NOMO-1 (cell line): ENCODE data around the gene VARS1.
A peak's percentile ranks its signal among the peaks of the same experiment; 100 is the strongest.

Source experiments
- DNase-seq, 2 experiments: peaks; one replicate each; lab custom pipeline; 2025; ENCODE audit not compliant: unreplicated experiment in 2 of 2; lab: John Stamatoyannopoulos, UW

Gene VARS1

DNA sequence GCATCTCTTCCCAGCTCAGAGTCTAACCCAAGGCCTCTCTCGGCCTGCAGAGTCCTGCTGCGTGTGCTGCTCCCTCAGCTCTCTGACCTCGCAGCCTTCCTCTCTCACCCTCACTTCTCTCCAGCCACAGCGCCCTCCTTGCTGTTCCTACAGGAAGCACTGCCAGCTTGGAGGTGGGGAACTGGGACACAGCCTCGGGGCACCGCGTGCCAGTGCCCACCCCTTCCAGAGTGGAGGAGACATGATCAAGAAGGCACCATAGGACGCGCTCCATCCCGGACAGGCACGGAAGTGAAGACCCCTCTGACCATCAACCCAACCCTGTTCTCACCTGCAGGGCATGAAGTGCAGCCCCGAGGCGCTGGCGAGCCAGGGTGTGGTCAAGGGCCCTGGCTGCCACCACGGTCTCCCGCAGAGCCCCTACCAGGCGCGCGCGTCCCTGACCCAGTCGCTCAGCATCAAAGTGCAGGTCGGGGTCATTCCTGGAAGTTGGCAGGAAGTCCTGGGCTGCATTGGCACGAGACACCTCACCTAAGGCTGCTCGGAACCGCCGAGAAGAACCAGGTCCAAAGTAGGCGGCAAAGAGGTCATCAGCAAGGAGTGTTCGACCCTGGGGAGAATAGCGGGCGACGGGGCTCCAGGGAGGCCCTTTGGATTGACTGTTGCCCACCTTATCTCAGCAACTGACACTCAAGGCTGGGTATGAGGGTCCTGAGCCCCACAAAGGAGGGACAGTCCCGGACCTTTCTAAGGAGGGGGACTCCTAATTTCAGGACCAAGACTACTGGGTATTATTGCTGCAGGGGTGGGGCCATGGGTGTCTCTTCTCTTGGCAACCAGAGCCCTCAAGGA is 19.7 kb downstream of the VARS1 start:
- DNase-seq, result no peak

DNA sequence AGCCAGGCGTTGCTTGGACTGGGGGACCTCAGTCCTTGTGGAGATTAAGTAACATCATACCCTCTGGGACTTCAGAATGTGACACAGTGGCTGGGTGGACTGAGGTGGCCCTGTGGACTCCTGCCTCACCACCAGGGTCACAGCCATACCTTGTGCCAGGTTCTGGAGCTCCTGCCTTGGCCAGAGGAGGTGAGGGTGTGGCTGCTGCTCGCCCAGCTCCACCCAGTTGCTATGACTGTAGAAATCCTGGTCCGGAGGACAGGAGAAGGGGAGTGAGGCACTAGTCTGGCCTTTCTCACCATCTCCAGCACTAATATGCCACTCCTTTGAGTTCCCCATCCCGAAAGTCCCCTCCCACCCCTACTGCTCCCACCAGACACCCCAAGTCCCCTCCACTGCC is 20.4 kb downstream of the VARS1 start:
- no peak for DNase-seq

DNA sequence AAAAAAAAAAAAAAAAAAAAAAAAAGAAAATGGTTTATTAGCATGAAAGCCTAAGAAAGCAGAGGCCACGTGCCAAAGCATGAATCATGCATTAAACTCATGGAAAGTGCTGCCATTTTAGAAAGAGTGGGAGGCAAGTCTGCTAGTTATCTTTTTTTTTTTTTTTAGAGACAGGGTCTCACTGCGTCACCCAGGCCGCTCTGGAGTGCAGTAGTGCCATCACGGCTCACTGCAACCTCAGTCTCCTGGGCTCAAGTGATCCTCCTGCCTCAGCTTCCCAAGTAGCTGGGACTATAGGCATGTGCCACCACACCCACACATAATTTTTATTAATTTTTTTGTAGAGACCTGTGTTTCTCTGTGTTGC is 23.6 kb downstream of the VARS1 start:
- DNase-seq, result no peak

DNA sequence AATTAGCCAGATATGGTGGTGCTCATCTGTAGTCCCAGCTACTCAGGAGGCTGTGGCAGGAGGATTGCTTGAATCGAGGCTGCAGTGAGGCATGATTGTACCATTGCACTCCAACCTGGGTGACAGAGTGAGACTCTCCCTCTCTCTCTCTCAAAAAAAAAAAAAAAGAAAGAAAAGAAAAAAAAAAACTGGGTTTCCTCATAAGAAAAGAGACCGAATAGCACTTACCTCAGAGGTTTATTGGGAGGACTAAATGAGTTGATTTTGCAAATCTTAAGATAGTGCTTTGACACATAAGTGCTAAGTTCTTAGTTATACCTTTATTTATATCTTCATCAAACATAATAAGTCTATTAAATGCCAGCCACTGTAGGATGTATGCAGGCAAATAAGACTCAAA is 24.7 kb downstream of the VARS1 start:
- DNase-seq, result no peak

DNA sequence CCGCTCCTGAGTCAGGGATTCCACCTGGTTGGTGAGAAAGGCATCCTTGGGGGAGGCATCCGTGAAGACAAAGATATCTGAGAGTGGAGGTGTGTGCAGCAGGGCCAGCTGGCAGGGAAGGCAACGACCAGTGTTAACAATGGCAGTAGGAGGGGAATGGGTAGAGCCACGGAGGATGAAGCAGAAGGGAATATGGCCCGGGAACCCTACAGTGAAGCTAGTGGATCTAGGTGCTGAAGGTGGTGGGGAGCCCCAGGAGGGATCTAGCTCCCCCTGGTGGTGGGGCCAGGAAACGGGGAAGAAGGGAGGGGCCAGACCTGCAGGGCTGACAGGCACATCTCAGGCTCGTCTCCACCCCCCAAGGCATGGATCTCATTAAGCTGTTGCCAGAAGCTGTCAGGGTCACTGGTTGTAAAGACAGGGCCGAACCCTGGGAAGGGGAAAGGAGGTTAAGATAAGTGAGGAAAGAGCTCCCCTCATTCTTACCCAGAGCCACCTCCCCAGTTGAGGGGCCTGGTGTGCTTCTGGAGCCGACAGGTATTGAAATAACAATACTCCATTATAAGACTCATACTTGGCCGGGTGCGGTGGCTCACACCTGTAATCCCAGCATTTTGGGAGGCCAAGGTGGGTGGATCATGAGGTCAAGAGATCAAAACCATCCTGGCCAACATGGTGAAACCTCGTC is 25.7 kb downstream of the VARS1 start:
- peak; percentile 53 to 89 for DNase-seq

DNA sequence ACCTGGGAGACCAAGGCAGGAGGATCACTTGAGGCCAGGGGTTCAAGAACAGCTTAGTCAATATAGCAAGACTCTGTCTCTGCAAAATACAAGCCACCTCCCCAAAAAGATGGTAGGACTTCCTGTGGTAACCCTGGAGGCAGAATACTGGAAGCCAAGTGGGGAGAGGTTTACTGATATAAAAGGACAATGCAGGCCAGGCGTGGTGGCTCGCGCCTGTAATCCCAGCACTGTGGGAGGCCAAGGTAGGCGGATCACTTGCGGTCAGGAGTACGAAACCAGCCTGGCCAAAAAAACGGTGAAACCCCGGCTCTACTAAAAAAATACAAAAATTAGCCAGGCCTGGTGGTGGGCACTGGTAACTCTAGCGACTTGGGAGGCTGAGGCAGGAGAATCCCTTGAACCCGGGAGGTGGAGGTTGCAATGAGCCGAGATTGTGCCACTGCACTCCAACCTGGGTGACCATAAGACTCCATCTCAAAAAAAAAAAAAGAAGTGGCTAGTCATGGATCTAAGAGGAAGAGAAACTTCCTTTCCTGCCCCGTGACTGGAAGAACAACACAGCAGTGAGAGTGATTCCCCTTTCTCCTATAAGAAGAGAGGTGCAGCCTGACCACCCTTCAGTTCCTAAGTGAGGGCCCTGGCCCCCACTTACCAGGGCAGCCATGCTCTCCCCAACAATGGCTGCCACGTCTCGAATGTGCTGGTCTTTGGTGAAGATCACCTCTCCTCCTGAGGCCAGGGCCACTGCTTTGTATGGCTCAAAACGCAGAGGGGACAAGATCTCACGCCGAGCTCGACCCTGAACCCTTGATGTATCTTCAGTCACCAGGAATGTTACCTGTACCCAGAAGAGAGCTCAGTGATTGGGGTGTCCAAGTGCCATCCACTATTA is 26.9 kb downstream of the VARS1 start:
- DNase-seq, result peak in 1 of 2 experiments; percentile 49

DNA sequence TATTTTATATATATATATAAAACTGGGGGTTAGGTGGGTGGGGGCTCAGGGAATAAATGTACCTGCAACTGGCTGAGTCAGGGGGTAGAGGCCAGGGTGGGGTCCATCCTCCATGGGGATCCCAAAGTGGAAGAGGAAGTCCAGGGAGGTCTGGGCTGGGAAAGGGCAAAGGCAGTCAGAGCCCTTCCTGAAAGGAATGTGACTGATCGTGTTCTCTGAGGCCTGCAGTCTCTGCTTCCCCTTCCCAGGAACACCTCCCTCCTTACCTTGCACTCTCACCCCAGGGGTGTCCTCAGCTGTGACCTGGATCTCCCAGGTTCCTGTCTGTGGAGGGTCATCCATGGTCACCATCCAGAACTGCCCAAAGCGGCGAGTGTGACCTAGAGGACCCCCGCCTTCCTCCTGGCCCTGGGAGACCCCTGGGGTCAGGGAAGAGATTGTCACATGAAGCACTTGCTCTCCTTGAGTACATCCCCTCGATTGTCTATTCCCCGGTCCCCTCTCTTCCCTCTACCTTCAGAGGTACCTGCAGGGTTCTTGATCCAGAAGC is 28.4 kb downstream of the VARS1 start:
- DNase-seq, result no peak

DNA sequence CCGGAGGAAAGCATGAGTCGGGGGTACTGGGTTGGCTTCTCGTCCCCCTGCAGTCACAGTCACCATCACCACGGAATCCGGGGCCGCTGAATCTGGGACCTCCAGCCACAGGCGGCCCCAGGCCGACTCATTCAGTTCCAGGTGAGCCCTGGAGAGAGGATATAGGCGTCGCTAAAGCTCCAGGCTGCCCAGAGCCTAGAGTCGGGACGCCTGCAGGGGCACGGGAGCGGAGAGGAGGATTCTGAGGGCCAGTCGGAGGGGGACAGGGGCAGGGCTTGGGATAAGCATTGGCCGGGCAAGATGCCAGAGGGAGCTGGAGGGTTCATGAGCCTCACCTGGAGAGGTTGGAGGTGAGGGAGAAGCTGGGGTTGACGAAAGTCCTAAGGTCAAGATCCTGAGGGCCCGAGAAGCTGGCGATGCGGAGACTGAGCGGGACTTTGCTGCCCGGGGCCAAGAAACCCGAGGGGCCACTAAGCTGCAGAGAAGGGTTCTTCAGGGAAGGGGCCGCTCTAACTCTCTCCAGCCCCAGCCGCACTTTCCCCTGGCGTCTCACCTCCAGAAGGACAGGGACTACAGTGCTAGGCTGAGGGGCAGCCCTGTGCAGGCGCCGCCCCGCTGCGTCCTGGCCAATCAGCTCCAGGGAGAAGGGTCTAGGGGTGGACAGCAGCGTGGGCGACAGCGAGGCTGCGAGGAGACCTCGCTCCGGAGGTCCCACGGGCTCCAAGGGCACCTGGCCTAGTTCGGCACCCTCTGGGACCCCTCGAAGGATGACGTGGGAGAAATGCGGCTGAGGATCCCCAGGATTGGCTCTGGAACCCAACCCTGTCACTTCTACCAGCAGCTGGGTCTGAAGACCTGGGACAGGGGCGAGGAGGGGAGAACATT is 29.4 kb downstream of the VARS1 start:
- DNase-seq, result no peak

DNA sequence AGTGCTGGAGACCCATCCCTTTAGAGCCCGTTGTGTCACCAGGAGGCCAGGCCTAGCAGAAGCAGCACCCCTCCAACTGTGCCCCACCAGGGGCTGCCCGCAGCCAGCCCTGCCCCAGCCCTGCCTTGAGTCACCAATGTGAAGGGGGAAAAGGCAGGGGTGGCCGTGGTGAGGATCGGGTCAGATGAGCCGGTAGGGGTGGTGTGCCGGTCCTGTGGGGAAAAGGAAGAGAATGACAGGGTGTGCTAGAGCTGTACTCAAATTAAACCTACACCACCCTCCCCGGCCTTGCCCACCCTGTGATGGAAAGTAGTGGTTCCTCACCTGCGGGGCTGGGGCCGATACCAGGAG is 30.0 kb downstream of the VARS1 start:
- no peak for DNase-seq

DNA sequence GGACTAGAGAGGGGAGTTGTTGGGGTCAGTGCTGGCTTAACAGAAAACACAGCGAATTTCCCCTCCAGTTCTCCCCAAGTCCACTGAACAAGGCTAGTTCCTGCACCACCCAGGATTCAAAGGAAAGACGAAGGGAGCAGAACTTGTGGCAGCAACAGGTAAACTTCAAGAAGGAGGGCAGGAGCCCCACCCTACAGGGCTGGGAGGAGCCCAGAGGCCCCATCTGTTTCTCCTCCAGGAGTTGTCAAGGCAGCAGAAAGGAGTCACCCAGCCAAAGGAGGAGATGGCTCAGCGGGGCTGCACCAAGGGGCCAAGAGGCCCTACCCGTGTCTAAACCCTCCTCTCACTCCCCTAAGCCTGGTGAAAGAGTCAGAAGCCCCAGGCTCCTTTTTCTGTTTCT is 31.4 kb downstream of the VARS1 start:
- DNase-seq, result no peak

DNA sequence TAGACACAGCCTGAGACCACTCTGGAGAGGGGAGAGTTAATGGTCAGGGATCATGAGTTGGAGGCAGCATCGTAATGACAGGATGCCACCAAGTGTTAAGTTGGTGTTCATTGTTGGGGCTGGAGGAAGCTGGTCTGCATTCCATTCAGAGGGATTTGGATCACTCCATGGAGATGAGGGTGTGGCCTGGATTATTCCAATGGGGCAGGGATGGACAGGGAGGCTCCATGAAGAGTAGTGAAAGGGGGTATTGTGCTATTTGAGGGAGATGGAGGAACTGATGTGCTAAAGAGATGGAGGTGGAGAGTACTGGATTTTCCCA is 32.0 kb downstream of the VARS1 start:
- no peak for DNase-seq

DNA sequence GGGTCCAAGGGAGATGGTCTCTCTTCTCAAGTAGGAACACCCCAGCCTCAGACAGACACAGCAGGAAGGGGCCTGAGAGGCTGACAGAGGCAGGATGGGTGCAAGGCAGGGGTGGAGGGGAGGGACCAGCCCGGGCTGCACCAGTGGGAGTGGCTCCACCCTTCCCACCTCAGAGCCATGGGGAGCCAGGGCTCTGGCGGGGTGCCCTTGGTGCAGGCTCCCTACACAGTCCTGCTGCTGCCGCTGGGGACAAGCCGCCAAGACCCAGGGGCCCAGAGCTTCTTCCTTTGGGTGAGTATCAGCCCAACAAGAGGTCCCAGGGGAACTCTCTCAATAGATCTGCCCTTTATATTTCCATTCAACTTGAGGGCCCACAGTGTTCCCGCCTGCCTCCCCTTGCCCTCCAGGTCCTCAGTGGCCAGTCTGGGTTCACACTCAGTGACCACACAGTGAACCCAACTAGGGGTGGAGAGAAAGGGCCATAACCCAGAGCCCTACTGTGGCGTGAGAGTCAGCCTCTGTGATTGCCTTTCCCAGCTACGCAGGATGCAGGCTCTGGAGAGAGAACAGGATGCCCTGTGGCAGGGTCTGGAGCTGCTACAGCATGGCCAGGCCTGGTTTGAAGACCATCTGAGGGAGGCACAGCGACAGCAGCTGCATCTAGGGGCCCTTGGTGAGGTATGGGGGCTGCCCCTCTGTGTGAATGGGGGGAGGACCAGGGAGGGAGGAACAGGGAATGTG is 32.5 kb downstream of the VARS1 start:
- no peak for DNase-seq

DNA sequence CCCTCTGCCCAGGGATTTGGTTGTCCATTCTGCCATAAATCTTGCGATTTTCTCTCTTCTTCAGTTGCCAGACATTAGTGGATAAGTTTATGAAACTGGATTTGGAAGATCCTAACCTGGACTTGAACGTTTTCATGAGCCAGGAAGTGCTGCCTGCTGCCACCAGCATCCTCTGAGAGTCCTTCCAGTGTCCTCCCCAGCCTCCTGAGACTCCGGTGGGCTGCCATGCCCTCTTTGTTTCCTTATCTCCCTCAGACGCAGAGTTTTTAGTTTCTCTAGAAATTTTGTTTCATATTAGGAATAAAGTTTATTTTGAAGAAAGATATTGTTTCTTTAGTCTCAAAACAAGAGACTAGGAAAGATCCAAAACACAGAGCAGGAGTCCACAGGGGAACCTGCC is 33.2 kb downstream of the VARS1 start, which contains the start of gene SAPCD1:
TSS of gene SAPCD1 (plus strand) at position 301 of the 400 bp plus-strand sequence. CDS start 399 bp downstream, outside the sequence.
- DNase-seq, result no peak

DNA sequence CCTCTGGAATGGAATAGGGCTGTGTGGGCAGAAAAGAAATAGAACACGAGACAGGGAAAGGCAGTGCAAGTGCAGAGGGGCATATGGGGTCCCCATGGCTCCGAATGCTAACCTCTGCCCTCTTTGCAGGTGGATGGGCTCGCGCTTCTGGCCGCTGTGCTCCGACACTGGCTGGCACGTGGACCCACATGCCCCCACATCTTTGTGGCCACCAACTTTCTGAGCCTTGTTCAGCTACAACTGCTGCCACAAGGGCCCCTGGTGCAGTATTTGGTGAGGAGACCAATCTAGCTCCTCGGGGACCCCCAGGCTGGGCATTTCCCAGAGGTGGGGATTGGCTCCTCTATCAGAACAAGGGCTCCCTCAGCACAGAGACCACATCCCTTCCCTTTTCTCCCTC is 34.2 kb downstream of the VARS1 start:
- DNase-seq, result no peak

DNA sequence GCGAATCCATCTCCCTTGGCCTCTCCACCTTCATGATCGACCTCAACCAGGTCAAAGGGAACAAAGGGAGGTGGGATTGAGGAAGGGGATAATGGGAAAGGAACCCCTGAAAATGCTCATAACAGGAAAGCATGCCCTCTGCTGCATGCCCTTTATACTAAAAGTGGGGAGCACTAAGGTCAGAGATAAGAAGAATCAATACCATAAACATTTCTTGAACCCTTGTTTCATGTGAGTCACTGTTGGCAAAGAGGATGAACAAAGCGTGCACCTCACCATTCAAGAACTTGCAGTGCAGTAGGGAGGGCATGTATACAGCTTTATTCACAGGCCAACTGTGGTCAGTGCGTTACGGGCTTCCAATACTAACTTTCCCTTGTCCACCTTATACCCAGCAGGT is 34.8 kb downstream of the VARS1 start:
- DNase-seq, result no peak

DNA sequence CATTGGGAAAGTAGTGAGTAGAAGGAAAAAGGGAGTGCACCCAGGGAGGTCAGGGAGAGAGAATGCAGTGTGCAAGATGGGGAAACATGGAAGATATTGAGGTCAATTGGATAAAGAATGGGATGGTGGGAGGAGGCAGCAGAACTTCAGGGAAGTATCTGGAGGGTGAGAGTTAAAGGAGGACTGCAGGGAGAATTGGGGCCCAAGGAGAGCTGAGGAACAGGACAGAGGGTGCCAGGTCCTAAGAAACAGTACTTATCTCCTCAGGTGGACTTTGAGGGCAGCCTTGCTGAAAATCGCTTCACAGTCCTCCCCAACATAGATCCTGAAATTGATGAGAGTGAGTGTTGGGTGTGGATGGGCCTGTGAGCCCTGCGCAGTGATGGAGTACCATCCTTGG is 37.3 kb downstream of the VARS1 start:
- no peak for DNase-seq

DNA sequence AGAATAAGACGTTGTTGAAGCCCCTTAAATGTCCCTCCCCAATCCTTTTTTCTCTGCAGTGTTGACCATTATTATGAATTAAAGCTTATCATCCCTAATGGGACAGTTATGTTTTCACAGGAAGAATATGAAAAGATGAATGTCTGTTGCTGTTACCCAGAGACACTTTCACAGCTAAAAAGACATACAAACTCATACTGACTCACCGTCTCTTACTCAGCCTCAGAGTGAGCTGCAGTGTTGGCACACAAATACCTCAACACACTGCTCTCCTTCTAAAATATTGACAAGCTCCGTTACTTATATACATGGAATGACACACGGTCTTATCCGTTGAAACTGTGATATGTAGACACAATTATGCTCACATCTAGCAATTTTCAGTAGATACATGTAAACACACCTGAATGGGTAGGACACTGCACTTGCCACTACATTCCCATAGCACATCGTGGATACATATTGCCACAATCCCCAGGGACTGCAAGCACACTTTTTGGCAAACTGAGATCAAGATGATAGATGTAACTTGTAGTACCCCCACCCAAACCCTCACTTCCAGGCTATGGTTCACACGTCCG is 42.7 kb downstream of the VARS1 start:
- DNase-seq, result no peak

DNA sequence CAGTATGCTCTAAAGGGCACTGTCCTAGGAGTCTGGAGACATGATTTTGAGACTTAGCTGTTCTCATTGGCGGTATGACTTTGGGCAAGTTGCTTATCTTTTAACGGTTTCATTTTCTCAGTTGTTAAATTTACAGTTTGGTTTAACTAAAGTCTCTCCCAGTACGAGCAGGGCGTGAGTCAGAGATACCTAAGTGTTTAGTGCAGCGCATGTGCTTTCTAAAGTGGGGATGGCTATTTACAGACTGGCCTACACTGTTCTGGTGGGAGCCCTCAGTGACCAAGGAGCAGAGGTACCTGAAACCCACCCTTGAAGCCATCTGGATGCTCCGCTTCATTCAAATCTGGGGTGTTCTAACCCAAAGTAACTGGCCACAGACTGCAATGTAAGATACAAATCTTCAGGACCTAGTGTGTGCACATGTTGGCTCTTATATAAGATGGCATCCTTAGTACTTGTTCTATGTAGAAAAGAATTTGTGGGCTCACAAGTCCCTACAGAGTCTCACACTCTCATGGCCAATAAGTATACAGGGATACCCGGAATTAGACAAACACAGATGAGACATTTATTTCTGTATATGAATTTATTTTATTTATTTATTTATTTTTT is 45.0 kb downstream of the VARS1 start:
- DNase-seq, result no peak
